IPS-NIHi11 (cell line): ENCODE data around the gene GRPEL1.
"Not testable (repeated sequence)": the region's sequence is repeated elsewhere in the genome, so short reads cannot be mapped to it uniquely, and the experiment has no call there.

Source experiments
- DNase-seq: peaks from one replicate; pipeline ENCODE4 v3.0.0; 2012; ENCODE audit warnings: mixed read lengths, low spot score

GRPEL1 gene

DNA sequence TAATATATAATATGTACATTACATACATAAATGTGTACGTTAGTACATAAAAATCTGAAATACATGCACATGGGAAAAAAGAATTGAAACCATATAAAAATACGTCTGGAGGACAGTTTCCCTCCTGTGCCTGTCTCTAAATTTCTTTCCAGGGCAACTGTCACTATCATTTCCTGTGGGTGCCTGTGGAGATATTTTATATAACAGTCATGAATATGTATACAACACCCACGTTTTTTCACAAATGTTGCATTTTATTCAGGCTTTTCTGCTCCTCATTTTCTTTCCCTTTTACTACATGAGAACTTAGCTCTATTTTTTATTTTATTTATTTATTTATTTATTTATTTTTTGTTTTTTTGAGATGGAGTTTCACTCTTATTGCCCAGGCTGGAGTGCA is 24.2 kb upstream of the GRPEL1 start:
- no peak for DNase-seq

DNA sequence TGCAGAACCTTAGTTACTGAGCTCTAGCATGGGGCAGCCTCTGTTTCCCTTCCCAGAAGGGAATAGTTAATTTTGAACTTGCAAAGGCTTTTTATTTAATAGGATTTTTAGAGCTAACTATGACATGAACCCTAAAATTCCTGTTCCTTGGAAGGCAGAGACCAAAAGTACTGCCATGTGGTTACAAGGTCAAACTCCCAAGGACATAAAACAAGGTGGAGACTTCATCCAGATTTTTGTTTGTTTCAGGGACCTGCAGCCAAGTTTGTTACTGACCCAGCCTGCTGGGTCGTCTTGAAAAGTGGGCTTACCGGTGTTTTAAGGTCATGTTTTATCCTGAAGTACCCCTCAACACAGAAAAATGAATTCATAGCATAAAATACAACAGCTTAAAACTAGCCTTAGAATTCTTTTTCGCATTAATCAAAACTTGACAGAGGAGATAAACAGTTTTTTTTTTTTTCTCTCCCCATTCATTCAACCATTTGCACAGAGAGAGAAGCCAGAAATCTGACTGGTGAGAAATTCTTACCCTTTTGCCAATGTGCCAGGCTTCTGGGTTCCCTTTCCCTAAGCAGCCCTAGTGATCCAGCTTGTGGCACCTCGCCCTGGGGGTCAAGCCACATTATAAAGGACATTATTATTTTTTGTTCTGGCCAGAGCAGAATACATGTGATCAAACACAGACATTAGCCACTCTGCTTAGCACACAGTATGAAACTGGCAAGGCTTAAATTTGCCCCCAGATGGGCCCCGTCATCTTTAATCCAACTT is 21.5 kb upstream of the GRPEL1 start:
- DNase-seq, result no peak

DNA sequence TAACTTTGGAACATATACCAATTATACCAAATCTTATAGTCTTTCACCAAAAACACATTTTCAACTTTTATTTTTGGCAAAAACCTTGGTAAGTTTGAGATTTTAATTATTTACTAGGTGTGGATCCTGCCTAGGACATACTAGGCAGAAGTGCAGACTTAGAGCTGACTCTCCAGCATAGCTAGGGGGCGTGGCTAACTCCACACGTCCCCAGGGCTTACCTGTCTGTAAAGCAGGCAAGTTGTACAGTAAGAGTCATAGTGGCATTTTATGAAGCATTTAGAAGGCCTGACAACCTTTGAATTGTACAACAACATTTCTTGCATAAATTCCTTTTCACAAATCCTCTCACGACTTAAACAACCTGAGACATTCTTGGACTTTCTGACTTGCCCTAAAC is 19.2 kb upstream of the GRPEL1 start:
- DNase-seq, result no peak

DNA sequence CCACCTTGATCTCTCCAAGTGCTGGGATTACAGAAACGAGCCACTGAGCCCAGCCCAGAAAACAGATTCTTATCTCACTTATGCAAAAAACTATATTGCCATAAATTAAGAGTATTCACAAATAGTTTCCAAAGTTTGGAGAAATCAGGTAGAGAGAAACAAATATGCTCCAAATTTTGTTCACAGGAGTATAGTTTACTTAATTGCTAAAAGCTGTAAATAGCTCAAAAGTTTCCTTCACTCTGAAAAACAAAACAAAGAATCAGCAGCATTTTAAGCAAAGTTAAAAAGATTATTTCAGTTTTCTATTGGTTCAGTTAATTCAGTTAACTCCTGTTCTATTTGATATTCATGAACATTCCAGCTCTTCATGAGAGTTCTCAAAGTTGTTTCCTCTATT is 18.5 kb upstream of the GRPEL1 start:
- DNase-seq, result no peak

DNA sequence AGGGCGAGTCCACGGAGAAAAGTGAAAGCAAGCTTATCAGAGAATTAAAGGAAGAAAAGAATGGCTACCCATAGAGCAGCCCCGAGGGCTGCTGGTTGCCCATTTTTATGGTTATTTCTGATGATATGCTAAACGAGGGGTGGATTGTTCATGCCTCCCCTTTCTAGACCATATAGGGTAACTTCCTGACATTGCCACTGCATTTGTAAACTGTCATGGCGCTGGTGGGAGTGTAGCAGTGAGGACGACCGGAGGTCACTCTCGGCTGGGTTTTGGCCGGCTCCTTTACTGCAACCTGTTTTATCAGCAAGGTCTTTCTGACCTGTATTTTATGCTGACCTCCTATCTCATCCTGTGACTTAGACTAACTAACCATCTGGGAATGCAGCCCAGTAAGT is 16.7 kb upstream of the GRPEL1 start:
- not testable (repeated sequence) for DNase-seq

DNA sequence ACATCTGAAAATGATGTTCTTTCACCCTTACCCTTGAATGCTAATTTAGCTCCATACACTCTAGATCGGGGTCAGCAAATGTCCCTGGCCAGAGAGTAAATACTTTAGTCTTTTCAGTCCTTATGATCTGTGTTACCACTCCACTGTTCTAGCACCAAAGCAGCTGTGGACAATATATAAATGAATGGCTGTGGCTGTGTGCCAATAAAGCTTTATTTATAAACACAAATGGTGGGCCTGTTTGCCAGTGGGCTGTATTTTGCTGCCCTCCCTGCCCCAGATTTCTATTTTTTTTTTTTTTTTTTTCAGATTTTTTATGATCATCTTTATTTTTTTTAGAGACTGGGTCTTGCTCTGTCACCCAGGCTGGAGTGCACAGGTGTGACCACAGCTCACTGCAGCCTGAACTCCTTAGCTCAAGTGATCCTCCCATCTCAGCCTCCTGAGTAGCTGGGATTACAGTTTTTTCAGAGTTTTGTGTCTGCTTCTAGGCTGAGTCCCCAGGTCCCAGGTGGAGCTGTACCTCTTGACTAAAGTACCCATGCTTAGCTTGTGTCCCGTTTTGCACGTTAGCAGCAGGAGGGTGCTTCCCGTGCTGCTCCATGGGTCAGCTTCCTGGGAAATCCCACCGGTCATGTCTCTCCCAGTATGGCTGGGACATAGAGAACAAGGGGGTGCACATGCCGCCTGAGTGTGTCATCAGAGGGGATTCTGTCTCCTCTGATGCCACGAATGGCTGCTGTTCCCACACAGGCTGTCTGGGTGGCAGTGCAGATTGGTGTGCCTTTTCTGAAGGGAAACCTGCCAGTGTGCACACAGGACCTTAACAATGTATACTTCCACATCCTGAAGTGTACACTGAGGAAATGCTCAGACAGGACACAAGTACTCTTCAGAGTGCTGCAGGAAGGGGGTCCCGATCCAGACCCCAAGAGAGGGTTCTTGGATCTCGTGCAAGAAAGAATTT is 16.0 kb upstream of the GRPEL1 start:
- no peak for DNase-seq

DNA sequence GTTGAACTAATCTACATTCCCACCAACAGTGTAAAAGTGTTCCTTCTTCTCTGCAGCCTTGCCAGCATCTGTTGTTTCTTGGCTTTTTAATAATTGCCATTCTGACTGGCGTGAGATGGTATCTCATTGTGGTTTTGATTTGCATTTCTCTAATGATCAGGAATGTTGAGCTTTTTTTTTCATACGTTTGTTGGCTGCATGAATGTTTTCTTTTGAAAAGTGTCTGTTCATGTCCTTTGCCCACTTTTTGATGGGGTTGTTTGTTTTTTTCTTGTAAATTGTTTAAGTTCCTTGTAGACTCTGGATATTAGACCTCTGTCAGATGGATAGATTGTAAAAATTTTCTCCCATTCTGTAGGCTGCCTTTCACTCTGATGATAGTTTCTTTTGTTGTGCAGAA is 12.0 kb upstream of the GRPEL1 start:
- DNase-seq, result not testable (repeated sequence)

DNA sequence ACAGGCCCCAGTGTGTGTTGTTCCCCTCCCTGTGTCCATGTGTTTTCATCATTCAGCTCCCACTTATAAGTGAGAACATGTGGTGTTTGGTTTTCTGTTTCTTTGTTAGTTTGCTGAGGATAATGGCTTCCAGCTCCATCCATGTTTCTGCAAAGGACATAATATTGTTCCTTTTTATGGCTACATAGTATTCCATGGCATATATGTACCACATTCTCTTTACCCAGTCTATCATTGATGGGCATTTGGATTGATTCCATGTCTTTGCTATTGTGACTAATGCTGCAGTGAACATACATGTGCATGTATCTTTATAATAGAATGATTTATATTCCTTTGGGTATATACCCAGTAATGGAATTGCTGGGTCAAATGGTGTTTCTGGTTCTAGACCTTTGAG is 11.6 kb upstream of the GRPEL1 start:
- DNase-seq, result not testable (repeated sequence)

DNA sequence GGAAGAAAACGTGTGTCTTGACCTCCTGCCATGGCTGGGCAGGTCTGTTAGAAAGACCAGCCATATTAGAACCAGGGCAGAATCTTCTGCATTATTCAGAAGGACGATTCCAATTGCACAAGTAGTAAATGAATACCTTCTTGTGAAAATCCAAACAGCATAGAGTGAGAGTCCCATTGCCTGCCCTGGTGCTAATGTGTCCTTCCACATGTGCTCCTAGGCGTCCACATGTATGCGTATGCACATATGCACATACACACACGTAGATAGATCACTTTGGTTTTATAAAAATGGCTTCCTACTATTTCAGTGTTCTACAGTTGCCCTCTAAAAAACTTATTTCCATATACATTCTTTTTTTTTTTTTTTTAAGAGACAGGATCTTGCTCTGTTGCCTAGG is 10.2 kb upstream of the GRPEL1 start:
- DNase-seq, result no peak

DNA sequence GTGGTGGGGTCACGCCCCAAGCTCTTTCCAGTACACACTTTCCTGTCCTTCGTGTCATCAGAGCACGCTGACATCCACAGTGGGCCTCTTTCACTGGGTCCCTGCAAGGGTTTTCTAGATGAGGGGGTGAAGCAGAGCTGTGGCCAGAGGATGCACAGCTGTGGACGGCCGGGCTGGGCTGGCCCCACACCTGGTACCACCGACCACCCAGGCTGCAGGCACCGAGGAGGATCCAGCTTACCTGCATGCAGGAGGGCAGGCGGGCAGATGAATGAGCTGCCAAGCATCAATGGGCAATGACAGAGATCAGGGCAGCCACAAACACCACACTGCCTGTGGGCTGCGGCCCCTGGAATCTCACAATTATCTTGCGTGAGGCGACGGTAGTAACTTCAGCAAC is 9.5 kb upstream of the GRPEL1 start:
- DNase-seq, result no peak

DNA sequence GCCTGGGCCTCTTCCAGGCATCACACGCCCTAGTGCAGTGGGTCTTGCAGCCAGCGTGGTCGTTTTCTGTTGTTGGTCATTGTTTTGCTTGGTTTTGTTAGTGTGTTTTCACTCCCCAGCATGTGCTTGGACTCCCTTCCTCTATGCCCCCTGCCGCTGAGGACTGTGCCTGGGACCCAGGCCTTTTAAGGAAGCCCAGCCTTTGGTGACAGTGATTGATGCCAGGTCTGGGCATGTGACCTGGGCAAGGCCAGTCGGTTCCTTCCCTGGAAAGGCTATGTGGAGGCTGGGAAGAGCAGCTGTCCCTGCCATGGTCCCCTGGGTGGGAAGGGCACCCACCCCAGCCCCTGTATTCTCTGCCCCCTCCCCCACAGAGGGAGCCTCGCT is 8.8 kb upstream of the GRPEL1 start:
- no peak for DNase-seq

DNA sequence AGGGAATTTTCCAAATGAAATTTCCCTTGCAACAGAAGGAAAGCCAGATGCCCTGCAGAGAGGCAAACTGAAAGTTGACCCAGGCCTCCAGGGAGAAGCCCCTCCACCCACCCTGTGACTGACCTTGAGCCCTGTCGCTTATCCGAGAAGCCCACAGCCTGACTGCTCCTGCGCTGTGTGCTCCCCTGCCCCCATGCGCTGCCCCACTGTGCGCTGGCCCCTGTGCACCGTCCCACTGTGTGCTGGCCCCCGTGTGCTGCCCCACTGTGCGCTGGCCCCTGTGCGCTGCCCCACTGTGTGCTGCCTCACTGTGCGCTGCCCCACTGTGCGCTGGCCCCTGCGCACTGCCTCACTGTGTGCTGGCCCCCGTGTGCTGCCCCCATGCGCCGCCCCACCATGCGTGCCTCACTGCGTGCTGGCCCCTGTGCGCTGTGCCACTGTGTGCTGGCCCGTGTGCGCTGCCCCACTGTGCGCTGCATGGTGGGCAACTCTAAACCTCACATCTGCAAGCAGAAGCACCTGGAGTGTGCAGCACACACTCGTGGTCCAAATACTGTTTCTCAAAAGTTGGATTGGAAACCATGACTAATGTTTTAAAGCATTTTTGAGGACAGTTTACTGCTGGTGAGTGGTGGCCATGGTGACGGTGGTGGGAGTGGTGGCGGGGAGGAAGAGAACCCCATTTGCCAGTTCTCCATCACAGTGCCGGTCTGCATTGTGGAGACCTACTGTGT is 8.3 kb upstream of the GRPEL1 start:
- no peak for DNase-seq

DNA sequence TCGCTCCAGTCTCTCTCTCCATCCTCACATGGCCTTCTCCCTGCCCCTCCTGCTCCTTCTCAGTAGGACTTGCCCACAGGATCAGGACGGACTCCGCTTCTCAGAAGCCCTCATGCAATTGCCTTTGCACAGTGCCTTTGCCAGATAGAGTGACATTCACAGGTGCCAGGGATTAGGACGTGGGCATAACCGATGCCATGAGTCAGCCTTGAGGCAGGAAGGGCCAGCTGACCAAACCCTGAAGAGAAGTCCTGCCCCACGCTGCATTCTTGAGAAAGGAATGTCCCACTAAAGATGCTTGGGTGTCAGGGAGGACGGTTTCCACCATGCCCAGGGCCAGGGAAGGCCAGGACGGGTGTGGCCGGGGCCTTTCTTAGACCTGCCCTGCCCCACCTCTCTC is 6.6 kb upstream of the GRPEL1 start:
- DNase-seq, result no peak

DNA sequence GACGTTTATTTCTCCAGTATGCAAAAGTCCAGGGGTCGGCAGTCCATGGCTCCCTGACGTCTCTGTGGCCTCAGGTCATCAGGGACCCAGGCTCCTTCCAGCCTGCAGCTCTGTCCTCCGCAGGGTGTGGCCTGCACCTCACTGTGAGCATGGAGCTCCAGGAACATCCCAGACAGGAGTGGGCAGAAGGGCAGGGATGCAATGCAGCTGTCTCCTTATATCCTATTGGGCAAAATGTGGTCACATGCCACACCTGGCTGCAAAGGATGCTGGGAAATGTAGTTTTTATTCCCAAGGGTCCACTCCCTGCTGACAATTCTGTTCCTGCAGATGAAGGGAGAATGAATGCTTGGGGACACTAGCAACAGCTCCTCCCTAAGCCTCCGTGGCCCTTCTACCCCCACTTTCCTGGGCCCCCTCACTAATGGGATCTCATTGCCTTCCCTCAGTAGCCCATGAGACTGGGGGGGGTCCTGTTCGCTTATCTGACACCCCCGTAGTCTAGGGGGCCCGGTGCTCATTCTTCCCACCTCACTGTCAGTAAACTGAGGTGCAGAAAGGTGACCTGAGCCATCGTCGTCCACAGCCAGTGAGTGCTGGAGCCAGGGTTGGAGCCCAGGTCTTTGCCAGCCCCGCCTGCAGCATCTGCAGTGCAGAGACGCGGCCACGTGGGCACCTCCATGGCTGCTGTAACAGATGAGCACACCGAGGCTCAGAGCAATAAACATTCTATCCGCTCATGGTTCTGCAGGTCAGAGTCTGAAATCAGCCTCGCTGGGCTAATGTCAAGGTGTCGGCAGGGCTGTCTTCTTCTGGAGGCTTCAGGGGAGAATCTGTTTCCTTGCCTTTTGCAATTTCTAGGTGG is 5.9 kb upstream of the GRPEL1 start:
- peak; percentile 83 for DNase-seq

DNA sequence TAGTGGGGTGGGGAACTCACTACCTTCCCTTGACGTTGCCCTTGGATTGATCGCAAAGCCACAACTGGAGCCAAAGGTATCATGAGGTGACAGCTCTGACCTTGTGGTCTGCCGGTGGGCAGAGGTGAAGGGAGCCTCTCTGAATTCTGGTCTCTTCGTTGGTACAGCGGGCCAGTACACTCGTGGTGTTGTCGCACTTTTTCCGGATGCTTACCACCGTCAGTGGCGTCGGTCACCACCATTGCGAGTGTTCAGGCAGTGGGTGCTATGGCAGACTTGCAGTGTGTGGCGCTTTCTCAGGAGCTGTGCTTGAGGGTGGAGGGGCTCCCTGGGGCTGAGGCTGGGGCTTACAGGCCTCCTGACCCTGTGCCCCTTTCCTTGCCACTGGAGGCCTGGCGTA is 5.2 kb upstream of the GRPEL1 start:
- DNase-seq, result no peak

DNA sequence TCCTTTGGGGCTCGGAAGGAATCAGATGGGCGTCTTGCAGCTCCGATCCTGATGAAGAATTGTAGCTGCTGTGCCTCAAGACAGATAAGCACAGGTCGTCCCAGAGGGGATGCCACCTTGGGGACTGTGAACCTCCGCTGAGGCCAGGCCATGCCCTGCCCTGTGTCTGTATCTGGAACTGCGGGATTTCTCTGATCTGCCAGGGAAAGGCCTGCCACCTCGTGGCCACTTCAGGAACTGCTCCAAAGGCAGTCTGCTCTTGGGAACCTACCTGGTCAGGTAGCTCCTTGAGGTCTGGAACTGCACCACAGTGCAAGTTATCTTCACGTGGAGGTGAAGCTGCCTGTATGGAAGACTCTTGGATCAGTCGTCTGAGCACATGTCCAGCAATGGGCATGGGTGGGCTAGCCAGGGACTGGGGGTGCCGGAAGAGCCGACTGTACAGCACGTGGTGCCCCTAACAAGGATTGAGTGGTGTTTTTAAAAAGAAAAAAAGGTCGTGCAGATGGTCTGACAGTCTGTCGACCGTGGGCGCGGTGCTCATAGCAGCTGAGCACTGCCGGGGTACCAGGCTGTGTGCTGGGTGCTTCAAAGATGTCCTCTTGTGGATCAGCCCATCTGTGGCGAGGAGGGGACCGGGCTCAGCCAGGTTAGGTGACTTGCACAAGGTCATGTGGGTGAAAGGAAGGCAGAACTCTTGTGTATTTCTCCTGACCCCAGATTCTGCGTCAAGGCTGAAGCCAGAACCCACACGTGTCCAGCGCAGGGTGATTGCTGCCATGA is 3.1 kb upstream of the GRPEL1 start:
- DNase-seq, result peak; percentile 76

DNA sequence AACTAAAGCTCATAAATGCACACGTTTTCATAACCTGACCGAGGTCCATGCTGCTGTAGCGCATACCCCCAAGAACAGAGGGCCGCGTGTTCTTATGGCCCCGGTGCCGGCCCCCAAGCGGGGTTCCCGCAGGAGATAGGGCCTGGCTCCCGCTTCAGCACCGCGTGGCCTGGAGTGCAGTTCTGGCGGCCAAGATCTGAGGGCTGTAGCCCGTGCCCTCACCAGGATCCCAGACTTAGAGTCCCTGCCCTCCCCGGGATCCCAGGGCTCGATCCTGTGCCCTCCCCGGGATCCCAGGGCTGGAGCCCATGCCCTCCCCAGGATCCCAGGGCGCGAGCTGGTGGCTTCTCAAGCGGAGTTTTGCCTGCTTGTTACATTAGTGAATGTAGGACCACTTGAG is 1.0 kb upstream of the GRPEL1 start:
- DNase-seq, result no peak

DNA sequence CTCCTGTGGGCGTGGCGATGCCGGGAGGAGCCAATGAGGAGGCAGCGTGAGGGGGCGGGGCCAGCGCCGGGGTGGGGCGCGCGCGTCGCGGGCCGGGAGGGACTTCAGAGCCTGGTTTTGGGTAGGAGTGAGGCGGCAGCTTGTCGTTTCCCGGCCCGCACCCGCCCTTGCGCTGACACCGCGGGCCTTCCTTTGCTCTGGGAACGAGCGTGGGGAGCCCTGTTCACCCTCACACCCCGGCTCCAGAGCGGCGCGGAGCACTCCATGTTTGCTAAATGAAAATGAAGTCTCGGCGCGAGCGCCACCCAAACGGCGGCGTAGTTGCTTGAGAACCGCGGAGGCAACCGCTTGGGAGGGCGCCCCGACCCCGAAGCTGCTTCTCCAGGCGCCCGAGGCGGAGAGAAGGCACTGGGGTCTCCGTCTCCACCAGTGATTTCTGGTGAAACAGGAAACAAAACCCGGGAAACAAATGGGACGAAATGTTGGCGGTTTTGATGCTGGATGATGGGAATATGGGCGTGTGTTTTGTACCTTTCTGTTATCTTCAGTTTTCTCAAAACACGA is 497 bp upstream of the GRPEL1 start:
- no peak for DNase-seq

DNA sequence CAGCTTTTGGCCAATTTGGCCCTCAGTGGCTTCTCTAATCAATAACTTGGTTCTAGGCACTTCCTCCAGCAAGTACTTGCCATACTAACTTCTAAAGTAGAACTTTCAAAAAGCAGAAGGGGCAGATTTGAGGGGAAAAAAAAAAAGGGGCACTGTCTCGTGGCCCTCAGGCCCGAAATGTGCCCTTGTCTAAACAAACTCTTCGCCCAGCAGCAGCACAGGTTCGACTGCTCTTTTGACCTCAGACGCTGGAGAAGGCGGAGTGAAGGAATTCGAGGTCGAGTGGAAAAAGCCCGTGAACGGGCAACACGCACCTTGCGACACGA is 775 bp downstream of the GRPEL1 start:
- DNase-seq, result no peak

DNA sequence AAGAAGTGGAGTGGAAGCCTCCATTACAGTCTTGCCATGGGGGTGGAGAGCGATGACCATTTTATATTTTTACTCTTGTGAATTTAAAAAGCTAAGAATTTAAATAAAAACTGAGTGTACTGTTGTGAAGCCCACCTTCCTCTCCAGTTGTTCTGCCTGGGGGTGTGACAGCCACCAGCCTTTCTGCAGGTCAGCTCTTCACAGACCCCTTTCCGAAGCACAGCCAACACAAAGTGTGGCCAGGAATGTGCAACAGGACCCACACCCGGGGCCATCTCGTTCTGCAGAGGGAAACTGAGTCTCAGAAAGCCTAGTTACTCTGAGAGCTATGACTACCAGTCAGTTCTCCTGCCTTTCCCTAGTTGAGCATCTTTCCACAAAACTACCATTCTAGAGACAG is 1.4 kb downstream of the GRPEL1 start:
- no peak for DNase-seq

DNA sequence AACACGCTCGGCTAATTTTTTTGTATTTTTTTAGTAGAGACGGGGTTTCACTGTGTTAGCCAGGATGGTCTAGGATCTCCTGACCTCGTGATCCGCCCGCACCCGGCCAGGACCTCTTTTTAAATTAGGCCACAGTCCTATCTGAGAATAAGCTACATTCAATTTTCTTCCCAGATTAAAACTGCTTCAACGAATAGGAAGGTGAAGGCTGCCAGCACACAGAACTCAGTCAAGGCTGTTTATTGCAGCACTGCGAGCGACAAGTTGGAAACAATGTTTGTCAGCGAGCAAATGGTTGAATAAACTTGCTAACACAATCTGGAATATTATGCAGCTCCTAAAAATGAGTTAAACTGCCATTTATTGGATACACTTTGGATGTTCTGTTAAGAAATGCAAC is 1.9 kb downstream of the GRPEL1 start:
- no peak for DNase-seq
